GM12878 (cell line): ENCODE measurements around the gene PFKP. TPM values are rescaled to one million over a fixed set of nuclear protein-coding genes. Genes with fewer than 3 reads are reported as not detected.

Experiments used
- ATAC-seq: fragments of 200-7000 bp; cut with Tn5 transposase; 3 replicates; pipeline ENCODE4 v1.9.1; 2020; ENCODE audit warnings: mild to moderate bottlenecking, moderate library complexity
- BruUV-seq: library from RNA; stranded (reverse); fragments of 400-500 nt; replicated peaks from 2 replicates; lab custom pipeline; 2021; lab: Mats Ljungman, UMichigan
- CTCF ChIA-PET: fragments of 300-600 bp; sonication (Branson Sonifier 250); formaldehyde crosslinking; extraction: SDS; loops from one replicate; lab custom pipeline; 2021; ENCODE audit warnings: inconsistent platforms; lab: Yijun Ruan, JAX
- POLR2A ChIA-PET: fragments of 350-600 bp; formaldehyde crosslinking; extraction: SDS; loops from one replicate; lab custom pipeline; 2021; ENCODE audit warnings: inconsistent platforms; lab: Charles Lee
- RAD21 ChIA-PET: fragments of 300-600 bp; sonication (Branson Sonifier 250); formaldehyde crosslinking; loops from one replicate; lab custom pipeline; 2023; ENCODE audit warnings: antibody characterized with exemption; ENCODE audit not compliant: unreplicated experiment; lab: Charles Lee
- SMC1A ChIA-PET: fragments of 300-600 bp; sonication (Branson Sonifier 250); formaldehyde crosslinking; loops from one replicate; lab custom pipeline; 2023; ENCODE audit not compliant: unreplicated experiment, uncharacterized antibody; lab: Charles Lee
- DNase-seq: peaks from one replicate; pipeline ENCODE4 v3.0.0-alpha.2; 2011; ENCODE audit warnings: low read depth, low spot score
- FAIRE-seq: peaks from 3 replicates; lab custom pipeline; 2011; peaks lifted over from hg19 to GRCh38; lab: Jason Lieb, UNC
- H2AFZ ChIP-seq: 2 replicates; pipeline ENCODE4 v1.6.0; 2011; ENCODE audit warnings: low read depth, low read length, control low read depth; ENCODE audit not compliant: control insufficient read depth
- H3K27ac ChIP-seq: 2 replicates; pipeline ENCODE4 v1.5.1; 2011; ENCODE audit warnings: control low read depth; ENCODE audit not compliant: control insufficient read depth, insufficient read depth
- H3K27me3 ChIP-seq, 2 experiments: replicated peaks in 1 of 2; 2 replicates each; pipeline versions ENCODE4 v1.6.0 to v1.6.1; 2011; ENCODE audit warnings: low read length in 1 of 2; ENCODE audit not compliant: control insufficient read depth in 2 of 2, insufficient read depth in 2 of 2
- H3K36me3 ChIP-seq, 2 experiments: 2 replicates each; pipeline ENCODE4 v1.5.1; 2011; ENCODE audit warnings: low read length in 1 of 2; ENCODE audit not compliant: control insufficient read depth in 2 of 2, insufficient read depth in 2 of 2
- H3K4me1 ChIP-seq: 2 replicates; pipeline ENCODE4 v1.6.1; 2011; ENCODE audit warnings: mild to moderate bottlenecking, low read length, moderate library complexity, mixed read lengths; ENCODE audit not compliant: control insufficient read depth, insufficient read depth
- H3K4me2 ChIP-seq: 2 replicates; pipeline ENCODE4 v1.6.0; 2011; ENCODE audit warnings: control low read depth; ENCODE audit not compliant: control insufficient read depth, insufficient read depth
- H3K4me3 ChIP-seq: fragments of 200-600 bp; sonication (generic); 2 replicates; pipeline ENCODE4 v1.5.1; 2016
- H3K79me2 ChIP-seq: 2 replicates; pipeline ENCODE4 v1.6.0; 2011; ENCODE audit warnings: low read length; ENCODE audit not compliant: control insufficient read depth, insufficient read depth
- H3K9ac ChIP-seq: 2 replicates; pipeline ENCODE4 v1.8.0; 2011; ENCODE audit warnings: low read length, control low read depth, mixed read lengths; ENCODE audit not compliant: control insufficient read depth, insufficient read depth
- H3K9me3 ChIP-seq: replicated peaks from 3 replicates; pipeline ENCODE4 v1.5.1; 2011; ENCODE audit warnings: mild to moderate bottlenecking, low read length; ENCODE audit not compliant: control insufficient read depth, insufficient read depth
- H4K20me1 ChIP-seq: 2 replicates; pipeline ENCODE4 v1.6.0; 2011; ENCODE audit not compliant: control insufficient read depth, insufficient read depth
- IKZF2 ChIP-seq, 2 experiments: fragments of 450-650 bp; IDR thresholded peaks; 2 replicates each; pipeline ENCODE4 v1.6.1; 2017; ENCODE audit warnings: mild to moderate bottlenecking in 2 of 2, moderate library complexity in 2 of 2
- PAX5 ChIP-seq: IDR thresholded peaks from 2 replicates; pipeline ENCODE4 v1.6.1; 2011; ENCODE audit warnings: low read depth, low read length, borderline replicate concordance
- TCF12 ChIP-seq: IDR thresholded peaks from 2 replicates; pipeline ENCODE4 v1.6.1; 2011; ENCODE audit warnings: low read depth, mild to moderate bottlenecking, low read length
- WGBS: methylation state at CpG from one replicate; pipeline ENCODE4 v1.1.6; 2016; ENCODE audit warnings: low lambda C conversion rate; ENCODE audit not compliant: insufficient replicate concordance, insufficient coverage; ENCODE audit errors: missing lambda C conversion rate; 5-methylcytosine and 5-hydroxymethylcytosine counted together
- in situ Hi-C: fragments of 300-500 bp; cut with MboI; formaldehyde crosslinking; loops from 9 replicates; pipeline ENCODE4 v1.14.3; 2018; ENCODE audit warnings: mixed read lengths
- intact Hi-C: fragments of 100-400 bp; cut with micrococcal nuclease; formaldehyde crosslinking; loops from one replicate; pipeline ENCODE4 v1.14.2; 2022; ENCODE audit not compliant: unreplicated experiment
- polyA plus RNA-seq, 11 experiments: library from polyadenylated mRNA; depleted of rRNA in 4 of 11; unstranded in 6 of 11; stranded (reverse) in 5 of 11; fragments of >200 nt; fragmentation: Nextera tagmentation in 4 of 11; fragmentation: Illumina TruSeq in 1 of 11; extraction: Ambion mirVana in 4 of 11; extraction: Trizol in 1 of 11; gene quantifications; 1 replicate in 1 of 11; 2 replicates in 10 of 11; pipeline versions ENCODE4 v1.2.1 to v1.2.3, GENCODE V29; 2011 to 2016; ENCODE audit warnings: inconsistent platforms in 2 of 11, missing spikeins in 2 of 11, low read depth in 1 of 11
- total RNA-seq, 4 experiments: library from RNA; depleted of rRNA in 3 of 4; stranded (reverse); fragments of >200 nt in 3 of 4; fragmentation: Illumina TruSeq in 1 of 4; extraction: Trizol in 1 of 4; gene quantifications; 2 replicates each; pipeline versions ENCODE4 v1.2.1 to v1.2.3, GENCODE V29; 2013 to 2021
- TF ChIP-seq, protein P1 (sequence below): fragments of 450-650 bp; IDR thresholded peaks from 2 replicates; pipeline ENCODE4 v1.6.1; 2018; ENCODE audit warnings: mild to moderate bottlenecking, low read depth, moderate library complexity; ENCODE audit not compliant: partially characterized antibody

The PFKP gene
- total and polyA plus RNA-seq, 10 of the 15 experiments (the other 5 are each of a cell fraction or from before 2014, with no cell fraction given) = 27.0 to 145 (median 95.7) TPM

DNA sequence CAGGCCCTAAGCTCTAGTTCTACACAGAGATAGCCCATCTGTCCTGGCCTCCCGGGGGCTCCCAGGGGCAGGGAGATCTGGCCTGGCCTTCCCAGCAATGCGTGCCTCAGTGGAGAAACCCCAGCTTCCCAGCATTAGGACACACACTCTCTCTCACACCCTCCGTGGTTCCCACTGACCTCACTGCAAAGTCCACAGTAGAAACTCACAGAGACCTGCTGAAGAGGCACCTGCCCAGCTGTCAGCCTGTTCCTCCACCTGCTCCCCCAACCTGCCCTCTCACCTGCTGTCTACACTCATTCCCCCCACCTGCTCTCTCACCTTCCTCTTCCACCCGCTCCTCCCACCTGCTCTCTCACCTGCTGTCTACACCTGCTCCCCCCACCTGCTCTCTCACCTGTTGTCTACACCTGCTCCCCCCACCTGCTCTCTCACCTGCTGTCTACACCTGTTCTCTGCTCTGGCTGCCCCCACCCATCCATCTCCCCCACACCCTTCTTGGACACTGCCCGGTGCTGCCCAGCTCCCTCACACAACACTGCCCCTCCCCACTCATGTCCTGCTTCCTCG, 21.1 kb upstream of the PFKP start:
- no TSS peak for BruUV-seq
- no peak overlapping the region for H3K4me2 ChIP-seq
- CTCF ChIA-PET = interaction anchor here (0.7 to 4.8 kb wide), 2 partner anchors 10 to 119 kb away, joined by 4 to 96 read pairs; no protein-coding TSS in a partner anchor
- WGBS = 24% methylated on average over 6 of the region's 6 CpGs
- H3K4me3 ChIP-seq = no peak overlapping the region
- intact Hi-C loops (loop anchor here (10.0 kb wide), 1 partner anchor 1291 kb away; no protein-coding TSS in a partner anchor), in situ Hi-C loops (no loop called here)
- no peaks in the 10 kb centered on the region for H3K9me3 ChIP-seq
- H2AFZ ChIP-seq = no peak overlapping the region
- DNase-seq (no peak), ATAC-seq (no peak), FAIRE-seq (no peak)
- H3K79me2 ChIP-seq = no peaks in the 10 kb centered on the region
- H4K20me1 ChIP-seq = no peaks in the 10 kb centered on the region
- H3K27me3 ChIP-seq = 0 out of 4 replicates have a peak, but pooled peaks cover 0 to 2% of the 10 kb centered on the region in 2 experiments
- no peak overlapping the region for H3K9ac ChIP-seq
- SMC1A ChIA-PET = no interaction called here
- H3K36me3 ChIP-seq = no peaks in the 10 kb centered on the region
- POLR2A ChIA-PET = no interaction called here
- no peaks in the 10 kb centered on the region for H3K4me1 ChIP-seq
- RAD21 ChIA-PET = interaction anchor here (1.8 to 4.9 kb wide), 2 partner anchors 98 to 118 kb away, joined by 5 to 53 read pairs; no protein-coding TSS in a partner anchor
- no peak overlapping the region for H3K27ac ChIP-seq
- TF ChIP-seq, protein P1, sequence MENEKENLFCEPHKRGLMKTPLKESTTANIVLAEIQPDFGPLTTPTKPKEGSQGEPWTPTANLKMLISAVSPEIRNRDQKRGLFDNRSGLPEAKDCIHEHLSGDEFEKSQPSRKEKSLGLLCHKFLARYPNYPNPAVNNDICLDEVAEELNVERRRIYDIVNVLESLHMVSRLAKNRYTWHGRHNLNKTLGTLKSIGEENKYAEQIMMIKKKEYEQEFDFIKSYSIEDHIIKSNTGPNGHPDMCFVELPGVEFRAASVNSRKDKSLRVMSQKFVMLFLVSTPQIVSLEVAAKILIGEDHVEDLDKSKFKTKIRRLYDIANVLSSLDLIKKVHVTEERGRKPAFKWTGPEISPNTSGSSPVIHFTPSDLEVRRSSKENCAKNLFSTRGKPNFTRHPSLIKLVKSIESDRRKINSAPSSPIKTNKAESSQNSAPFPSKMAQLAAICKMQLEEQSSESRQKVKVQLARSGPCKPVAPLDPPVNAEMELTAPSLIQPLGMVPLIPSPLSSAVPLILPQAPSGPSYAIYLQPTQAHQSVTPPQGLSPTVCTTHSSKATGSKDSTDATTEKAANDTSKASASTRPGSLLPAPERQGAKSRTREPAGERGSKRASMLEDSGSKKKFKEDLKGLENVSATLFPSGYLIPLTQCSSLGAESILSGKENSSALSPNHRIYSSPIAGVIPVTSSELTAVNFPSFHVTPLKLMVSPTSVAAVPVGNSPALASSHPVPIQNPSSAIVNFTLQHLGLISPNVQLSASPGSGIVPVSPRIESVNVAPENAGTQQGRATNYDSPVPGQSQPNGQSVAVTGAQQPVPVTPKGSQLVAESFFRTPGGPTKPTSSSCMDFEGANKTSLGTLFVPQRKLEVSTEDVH = no peak
- TF ChIP-seq PAX5 (no peak), TCF12 (peak; percentile 48; the same call in 1 of the 2 replicates), IKZF2 (IDR thresholded peaks at IDR 0.05) (no peak)
